ENCODE measurements around the gene LDLRAD2.
A peak's percentile ranks its signal among the peaks of the same experiment; 100 is the strongest.
"Not testable (repeated sequence)": the region's sequence is repeated elsewhere in the genome, so short reads cannot be mapped to it uniquely, and the experiment has no call there.

Gene LDLRAD2

GRCh38 chr1:21783679-21784603 lies 28.1 kb upstream of the LDLRAD2 start:
- no peak for DNase-seq (ENCODE audit: low read depth)

DNA sequence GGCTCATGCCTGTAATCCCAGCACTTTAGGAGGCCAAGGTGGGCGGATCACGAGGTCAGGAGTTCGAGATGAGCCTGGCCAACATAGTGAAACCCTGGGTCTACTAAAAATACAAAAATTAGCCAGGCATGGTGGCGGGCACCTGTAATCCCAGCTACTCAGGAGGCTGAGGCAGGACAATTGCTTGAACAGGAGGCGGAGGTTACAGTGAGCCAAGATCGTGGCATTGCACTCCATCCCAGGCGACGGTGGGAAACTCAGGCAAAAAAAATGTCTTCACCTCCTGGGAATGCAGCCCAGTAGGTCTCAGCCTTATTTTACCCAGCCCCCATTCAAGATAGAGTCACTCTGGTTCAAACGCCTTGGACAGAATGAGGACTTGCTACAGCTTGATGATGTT lies 26.3 kb upstream of the LDLRAD2 start:
- DNase-seq (ENCODE audit: low read depth): not testable (repeated sequence)

DNA sequence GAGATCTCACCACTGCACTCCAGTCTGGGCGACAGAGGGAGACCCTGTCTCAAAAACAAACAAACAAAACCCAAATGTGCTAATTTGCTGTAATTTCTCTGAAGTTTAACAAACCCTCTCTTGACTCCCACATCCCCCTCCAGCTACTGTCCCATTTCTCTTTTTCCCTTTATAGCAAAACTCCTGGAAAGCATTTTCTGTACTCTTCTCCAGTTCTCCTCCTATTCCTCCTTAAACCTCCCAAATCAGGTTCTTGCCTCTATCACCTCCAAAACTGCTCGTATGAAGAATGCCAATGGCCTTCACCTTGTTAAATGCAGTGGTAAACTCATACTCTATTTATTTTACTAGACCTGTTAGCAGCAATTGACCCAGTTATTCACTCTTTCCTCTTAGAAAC lies 25.4 kb upstream of the LDLRAD2 start:
- no peak for DNase-seq (ENCODE audit: low read depth)

GRCh38 chr1:21793104-21793503 lies 19.0 kb upstream of the LDLRAD2 start:
- no peak for DNase-seq (ENCODE audit: low read depth)

DNA sequence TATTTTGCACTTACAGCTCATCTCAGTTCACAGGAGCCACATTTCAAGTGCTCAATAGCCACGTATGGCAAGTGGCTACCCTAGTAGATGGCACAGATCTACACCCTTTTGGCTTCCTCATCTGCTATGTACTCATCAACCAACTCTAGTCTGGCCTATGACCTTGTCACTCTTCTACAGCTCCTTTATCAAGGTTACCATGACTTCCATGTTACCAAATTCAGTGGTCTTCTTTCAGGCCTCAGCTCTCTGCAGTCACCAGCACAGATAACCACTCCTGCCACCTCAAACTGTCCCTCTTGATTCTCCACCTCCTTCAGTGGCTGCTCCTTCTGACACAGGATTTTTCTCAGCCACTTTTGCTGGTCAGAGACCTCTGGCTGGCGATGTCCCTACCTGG lies 17.4 kb upstream of the LDLRAD2 start:
- no peak for DNase-seq (ENCODE audit: low read depth)

- no peak for DNase-seq (ENCODE audit: low read depth)
Observed at GRCh38 chr1:21795075-21795474, 17.0 kb upstream of the LDLRAD2 start.

DNA sequence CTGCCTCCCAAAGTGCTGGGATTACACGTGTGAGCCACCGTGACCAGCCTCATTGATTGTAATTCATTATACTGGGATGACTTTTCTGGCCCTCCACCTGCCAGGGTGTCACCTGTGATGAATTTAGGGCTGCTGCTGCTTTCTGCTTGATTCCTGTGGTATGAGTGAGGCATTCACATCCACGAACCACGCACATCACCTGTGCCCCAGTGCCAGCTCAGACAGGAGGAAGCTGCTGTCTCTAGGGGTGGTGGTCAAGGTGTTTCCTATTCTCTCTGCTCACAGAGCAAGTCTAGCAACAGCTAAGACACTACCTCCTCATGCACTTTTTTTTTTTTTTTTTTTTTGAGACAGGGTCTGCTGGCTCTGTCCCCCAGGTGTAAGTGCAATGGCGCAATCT lies 12.3 kb upstream of the LDLRAD2 start:
- DNase-seq (ENCODE audit: low read depth): no peak

- DNase-seq (ENCODE audit: low read depth): no peak
Observed at GRCh38 chr1:21801100-21801499, 11.0 kb upstream of the LDLRAD2 start.

DNA sequence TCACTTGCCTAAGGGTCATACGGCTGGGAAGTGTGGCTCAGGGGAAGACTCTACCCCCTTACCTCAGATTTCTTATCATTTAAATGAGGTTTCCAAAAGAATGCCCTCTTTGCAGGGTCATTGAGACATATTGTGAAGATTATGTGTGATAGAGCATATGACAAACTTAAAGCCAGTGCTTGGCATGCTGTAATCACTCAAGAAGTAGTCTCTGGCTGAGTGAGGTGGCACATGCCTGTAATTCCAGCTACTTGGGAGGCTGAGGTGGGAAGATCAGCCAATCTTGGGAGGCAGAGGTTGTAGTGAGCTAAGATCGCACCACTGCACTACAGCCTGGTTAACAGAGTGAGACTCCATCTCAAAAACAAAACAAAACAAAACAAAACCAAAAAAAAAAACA lies 7.5 kb upstream of the LDLRAD2 start:
- no peak for DNase-seq (ENCODE audit: low read depth)

DNA sequence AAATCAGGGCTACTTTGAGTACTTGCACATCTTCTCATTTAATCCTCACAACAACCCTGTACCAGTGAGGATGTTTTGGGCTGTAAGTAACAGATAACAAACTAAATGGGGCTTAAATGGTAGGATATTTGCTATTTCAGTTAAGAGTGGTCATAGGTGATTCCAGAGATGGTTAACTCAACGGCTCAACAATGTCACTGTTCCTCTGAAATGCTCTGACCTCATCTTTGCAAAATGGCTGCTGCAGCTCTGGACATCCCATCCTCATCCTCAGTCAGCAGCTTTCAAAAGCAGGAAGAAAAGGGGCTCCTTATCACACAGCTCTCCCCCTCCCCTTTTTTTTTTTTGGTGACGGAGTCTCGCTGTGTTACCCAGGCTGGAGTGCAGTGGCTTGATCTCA lies 1.5 kb downstream of the LDLRAD2 start:
- no peak for DNase-seq (ENCODE audit: low read depth)

GRCh38 chr1:21814241-21814918 lies 2.3 kb downstream of the LDLRAD2 start:
- DNase-seq (ENCODE audit: low read depth): peak; percentile 3

- no peak for DNase-seq (ENCODE audit: low read depth)
Observed at GRCh38 chr1:21814981-21815582, 3.0 kb downstream of the LDLRAD2 start.

DNA sequence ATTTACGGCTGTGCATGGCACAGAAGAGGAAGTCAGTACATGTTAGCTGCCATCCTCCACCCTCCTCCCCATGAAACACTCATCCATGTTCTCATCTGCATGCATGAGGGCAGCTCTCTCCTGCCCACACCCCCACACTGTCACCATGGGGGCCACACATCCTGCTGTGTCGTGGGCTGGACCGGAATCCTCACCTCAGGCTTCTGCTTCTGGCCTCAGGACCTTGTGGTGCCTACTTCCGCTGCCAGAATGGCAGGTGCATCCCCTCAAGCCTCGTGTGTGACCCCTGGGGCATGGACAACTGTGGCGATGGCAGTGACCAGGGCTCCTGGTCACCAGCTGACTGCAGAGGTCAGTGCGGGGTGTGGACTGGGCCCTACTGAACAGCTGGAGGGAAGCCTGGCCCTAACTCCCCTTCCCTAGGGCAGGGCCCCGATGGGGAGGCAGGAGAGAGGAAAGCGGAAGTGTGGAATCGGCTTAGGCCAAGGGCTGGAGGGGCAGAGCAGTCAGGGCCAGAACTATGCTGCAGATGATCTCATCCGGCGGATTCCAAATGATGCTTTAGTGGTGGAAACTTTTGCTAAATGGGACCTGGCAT lies 3.8 kb downstream of the LDLRAD2 start:
- no peak for DNase-seq (ENCODE audit: low read depth)

GRCh38 chr1:21816602-21817302 lies 4.7 kb downstream of the LDLRAD2 start:
- no peak for DNase-seq (ENCODE audit: low read depth)

- no peak for DNase-seq (ENCODE audit: low read depth)
Observed at GRCh38 chr1:21818656-21819055, 6.6 kb downstream of the LDLRAD2 start.

DNA sequence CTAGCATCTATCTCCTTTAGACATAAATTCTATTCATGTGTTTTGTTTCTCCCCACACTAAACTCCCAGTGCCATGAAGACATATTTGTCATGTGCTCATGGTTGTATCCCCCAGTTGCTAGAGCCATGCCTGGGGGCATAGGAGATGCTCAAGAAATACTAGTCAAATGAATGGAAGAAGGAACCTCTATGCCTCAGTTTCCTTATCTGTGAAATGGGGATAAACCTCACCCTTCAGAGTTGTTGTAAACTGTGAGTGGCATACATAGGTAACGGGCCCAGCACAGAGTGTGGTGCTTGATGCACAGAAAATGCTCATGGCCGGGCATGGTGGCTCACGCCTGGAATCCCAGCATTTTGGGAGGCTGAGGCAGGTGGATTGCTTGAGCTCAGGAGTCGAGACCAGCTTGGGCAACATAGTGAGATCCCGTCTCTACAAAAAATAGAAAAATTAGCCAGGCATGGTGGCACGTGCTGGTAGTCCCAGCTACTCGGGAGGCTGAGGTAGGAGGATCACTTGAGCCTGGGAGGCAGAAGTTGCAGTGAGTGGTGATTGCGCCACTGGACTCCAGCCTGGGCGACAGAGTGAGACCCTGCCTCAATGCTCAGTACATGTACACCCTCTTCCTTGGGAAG lies 8.7 kb downstream of the LDLRAD2 start:
- no peak for DNase-seq (ENCODE audit: low read depth)

DNA sequence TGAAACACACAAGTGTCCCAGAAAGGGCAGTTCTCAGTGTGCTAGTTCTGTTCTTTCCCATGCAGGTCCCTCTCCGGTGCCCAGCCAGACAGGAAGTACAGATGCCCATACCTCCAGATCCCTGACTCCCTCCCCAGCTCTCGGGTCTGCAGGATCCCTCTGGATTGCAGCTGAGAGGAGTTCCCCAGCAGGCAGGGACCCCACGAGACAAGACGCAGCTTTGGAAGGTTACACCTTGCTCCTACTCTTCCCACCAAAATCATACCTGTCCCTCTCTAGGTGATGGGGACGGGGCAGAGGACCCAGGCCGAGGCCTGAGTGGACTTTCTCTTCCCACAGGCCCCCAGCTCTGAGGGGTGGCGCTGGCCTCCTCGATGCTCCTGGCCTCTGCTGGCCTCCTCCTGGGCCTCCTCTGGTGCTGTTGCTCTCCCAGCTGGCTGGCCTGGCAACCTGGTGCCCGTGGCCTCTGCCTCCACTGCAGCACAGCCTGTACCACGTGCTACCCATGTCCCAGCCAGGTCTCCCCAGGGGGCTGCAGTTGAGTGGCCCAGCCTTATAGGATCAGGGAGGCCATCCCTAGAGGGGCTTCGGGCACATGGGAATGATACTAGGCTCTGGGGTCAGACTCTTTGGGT lies 9.4 kb downstream of the LDLRAD2 start:
- no peak for DNase-seq (ENCODE audit: low read depth)

DNA sequence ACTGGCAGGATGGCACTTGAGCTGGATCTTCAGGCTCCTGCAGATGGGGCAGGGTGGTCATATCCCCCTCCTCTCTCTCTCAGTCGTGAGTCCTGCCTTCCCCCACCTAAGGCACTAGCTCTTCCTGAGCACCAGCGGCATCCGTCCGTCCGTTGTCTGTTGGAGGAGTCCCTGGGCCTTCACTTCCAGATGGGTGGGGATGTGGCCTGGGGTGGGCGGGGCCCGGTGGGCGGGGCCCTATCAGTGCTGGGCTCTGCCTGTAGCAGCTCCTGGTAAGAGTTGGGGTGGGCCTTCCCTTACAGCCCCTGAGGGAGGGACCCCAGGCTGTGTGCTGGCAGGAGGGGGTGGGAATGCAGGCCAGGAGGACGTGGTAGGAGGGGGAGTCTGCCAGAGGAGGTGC lies 10.3 kb downstream of the LDLRAD2 start:
- no peak for DNase-seq (ENCODE audit: low read depth)

DNA sequence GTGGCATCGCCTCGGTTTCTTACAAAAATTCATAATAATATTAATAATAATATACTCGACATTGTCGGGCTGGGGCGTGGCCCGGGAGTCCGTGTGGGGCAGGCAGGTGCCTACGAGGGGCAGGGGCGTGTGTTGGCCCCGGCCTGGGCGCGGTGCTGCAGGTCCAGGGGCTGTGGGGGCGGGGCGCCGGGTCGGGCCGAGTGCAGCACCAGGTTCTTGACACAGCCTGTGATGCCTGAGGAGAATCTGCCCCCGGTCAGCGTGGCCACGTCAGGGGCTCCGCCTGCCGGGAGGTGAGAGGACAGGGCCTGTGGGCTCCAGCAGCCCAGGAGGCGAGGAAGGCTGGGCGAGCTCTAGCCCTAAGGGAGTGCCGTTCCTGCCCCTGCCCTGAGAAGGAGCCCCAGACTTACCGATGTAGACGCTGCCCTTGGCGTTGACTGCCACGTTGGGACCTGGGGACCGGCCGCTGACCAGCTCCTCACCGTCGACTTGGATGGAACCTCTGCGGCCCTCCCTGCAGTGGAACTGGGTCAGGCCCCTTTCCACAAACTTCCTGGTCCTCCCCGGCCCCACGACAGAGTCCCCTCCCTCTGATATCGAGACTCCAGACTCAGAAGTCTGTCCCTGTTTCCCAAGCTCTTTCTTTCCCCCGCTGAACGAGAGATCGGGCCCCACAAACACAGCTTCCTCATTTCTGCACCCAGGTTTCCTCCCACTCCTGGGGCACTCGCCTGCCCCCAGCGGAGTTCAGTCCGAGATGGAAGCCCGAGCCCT lies 11.3 kb downstream of the LDLRAD2 start:
- no peak for DNase-seq (ENCODE audit: low read depth)

- DNase-seq (ENCODE audit: low read depth): no peak
Observed at GRCh38 chr1:21823980-21824702, 12.1 kb downstream of the LDLRAD2 start.

Measured in stimulated activated CD8-positive, alpha-beta memory T cell treated with anti-CD3 and anti-CD28 coated beads, Interleukin-7, amount 100 ng/mL, for 24 hours (primary cell).